Loucy (cell line): ENCODE results near the gene FARS2.

ENCODE experiments used
- H2AFZ ChIP-seq: fragments of 200-600 bp; sonication (generic); 2 replicates; pipeline ENCODE4 v1.6.0; 2016; ENCODE audit warnings: antibody characterized with exemption, mild to moderate bottlenecking, low read length, moderate library complexity
- H3F3A ChIP-seq: fragments of 200-600 bp; 2 replicates; pipeline ENCODE4 v1.6.0; 2016; ENCODE audit warnings: antibody characterized with exemption, low read depth, mild to moderate bottlenecking
- H3K27me3 ChIP-seq: fragments of 200-600 bp; sonication (generic); 2 replicates; pipeline ENCODE4 v1.6.1; 2014; ENCODE audit warnings: low read length, mild to moderate bottlenecking; ENCODE audit not compliant: insufficient read depth, poor library complexity, severe bottlenecking
- H3K36me3 ChIP-seq: fragments of 200-600 bp; sonication (generic); 2 replicates; pipeline ENCODE4 v1.6.1; 2016; ENCODE audit warnings: low read length; ENCODE audit not compliant: insufficient read depth
- H3K4me1 ChIP-seq: fragments of 200-600 bp; sonication (generic); 2 replicates; pipeline ENCODE4 v1.5.1; 2014; ENCODE audit warnings: low read length, mild to moderate bottlenecking; ENCODE audit not compliant: insufficient read depth, poor library complexity, severe bottlenecking
- H3K4me2 ChIP-seq: fragments of 200-600 bp; sonication (generic); 2 replicates; pipeline ENCODE4 v1.6.0; 2014; ENCODE audit warnings: antibody characterized with exemption, low read length, low read depth, mild to moderate bottlenecking; ENCODE audit not compliant: poor library complexity, severe bottlenecking
- H3K4me3 ChIP-seq: fragments of 200-600 bp; sonication (generic); 2 replicates; pipeline ENCODE4 v1.5.1; 2014; ENCODE audit warnings: low read length, mild to moderate bottlenecking, mixed read lengths; ENCODE audit not compliant: poor library complexity, severe bottlenecking
- H3K79me2 ChIP-seq: fragments of 200-600 bp; sonication (generic); 2 replicates; pipeline ENCODE4 v1.6.1; 2014; ENCODE audit warnings: low read length; ENCODE audit not compliant: insufficient read depth
- H3K9ac ChIP-seq: fragments of 200-600 bp; sonication (generic); 2 replicates; pipeline ENCODE4 v1.6.0; 2014; ENCODE audit warnings: mild to moderate bottlenecking, low read depth, low read length, moderate library complexity; ENCODE audit not compliant: poor library complexity, severe bottlenecking
- H3K9me2 ChIP-seq: fragments of 200-600 bp; sonication (generic); replicated peaks from 2 replicates; pipeline ENCODE4 v1.6.1; 2016; ENCODE audit warnings: low read depth, low read length, mixed read lengths
- H3K9me3 ChIP-seq: fragments of 200-600 bp; sonication (generic); 2 replicates; pipeline ENCODE4 v1.6.1; 2014; ENCODE audit warnings: mild to moderate bottlenecking, antibody characterized with exemption, low read length, low read depth; ENCODE audit not compliant: insufficient read depth
- H4K20me1 ChIP-seq: fragments of 200-600 bp; sonication (generic); 2 replicates; pipeline ENCODE4 v1.6.0; 2014; ENCODE audit warnings: antibody characterized with exemption, low read length, mild to moderate bottlenecking; ENCODE audit not compliant: insufficient read depth, poor library complexity, severe bottlenecking
- EZH2phosphoT487 ChIP-seq: fragments of 200-600 bp; IDR thresholded peaks from 2 replicates; pipeline ENCODE4 v1.6.1; 2018; ENCODE audit warnings: antibody characterized with exemption, mild to moderate bottlenecking, moderate library complexity, borderline replicate concordance
- TF ChIP-seq, protein P1 (sequence below): fragments of 200-600 bp; sonication (generic); conservative IDR thresholded peaks from 2 replicates; pipeline ENCODE4 v1.5.1; 2014; ENCODE audit warnings: mild to moderate bottlenecking, antibody characterized with exemption, low read length

The FARS2 gene

DNA sequence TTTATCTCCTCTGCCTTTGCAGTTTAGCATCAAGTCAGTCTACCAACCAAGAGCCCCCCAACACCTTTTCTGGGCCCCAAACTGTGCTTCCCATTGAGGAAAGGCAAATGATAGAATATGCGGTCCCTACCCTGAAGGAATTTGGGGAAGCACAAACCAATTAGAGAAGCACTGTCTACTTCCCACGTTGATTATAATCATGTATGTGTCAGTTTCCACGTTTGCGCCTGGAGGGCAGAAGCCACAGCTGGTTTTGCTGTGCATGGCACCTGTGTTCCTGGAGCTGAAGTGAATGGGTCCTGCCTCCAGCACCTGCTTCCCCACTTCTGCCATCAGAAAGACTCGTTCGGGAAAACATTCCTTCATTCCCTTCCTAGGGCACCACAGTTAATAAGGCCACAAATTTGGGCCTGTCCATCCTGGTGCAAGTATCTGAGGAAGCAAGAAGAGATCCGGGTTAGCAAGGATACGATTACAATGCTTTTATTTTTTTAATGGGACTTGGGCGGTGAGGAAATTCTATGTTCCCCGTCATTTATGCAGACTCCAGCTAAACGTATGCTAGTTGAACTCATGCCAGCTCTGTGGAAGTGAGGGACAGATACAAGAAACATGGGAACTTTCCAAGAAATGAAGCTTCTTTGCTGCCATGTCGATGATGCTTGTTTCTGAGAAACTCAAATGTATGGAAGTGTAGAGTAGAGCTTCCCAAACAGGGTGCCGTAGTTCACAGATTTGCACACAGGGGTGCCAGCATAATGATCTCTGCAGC is 411.9 kb downstream of the FARS2 start:
- no peak overlapping the region for H2AFZ ChIP-seq
- H3F3A ChIP-seq: no peaks in the 10 kb centered on the region
- no peaks in the 10 kb centered on the region for H3K27me3 ChIP-seq
- no peaks in the 10 kb centered on the region for H3K36me3 ChIP-seq
- TF ChIP-seq, protein P1, sequence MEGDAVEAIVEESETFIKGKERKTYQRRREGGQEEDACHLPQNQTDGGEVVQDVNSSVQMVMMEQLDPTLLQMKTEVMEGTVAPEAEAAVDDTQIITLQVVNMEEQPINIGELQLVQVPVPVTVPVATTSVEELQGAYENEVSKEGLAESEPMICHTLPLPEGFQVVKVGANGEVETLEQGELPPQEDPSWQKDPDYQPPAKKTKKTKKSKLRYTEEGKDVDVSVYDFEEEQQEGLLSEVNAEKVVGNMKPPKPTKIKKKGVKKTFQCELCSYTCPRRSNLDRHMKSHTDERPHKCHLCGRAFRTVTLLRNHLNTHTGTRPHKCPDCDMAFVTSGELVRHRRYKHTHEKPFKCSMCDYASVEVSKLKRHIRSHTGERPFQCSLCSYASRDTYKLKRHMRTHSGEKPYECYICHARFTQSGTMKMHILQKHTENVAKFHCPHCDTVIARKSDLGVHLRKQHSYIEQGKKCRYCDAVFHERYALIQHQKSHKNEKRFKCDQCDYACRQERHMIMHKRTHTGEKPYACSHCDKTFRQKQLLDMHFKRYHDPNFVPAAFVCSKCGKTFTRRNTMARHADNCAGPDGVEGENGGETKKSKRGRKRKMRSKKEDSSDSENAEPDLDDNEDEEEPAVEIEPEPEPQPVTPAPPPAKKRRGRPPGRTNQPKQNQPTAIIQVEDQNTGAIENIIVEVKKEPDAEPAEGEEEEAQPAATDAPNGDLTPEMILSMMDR: no peak
- TF ChIP-seq EZH2phosphoT487: no peak
- no peak overlapping the region for H3K4me2 ChIP-seq
- H3K9me3 ChIP-seq: no peaks in the 10 kb centered on the region
- peaks cover 11% of the 10 kb centered on the region for H3K4me1 ChIP-seq
- no peaks in the 10 kb centered on the region for H3K79me2 ChIP-seq
- no peaks in the 10 kb centered on the region for H4K20me1 ChIP-seq
- H3K4me3 ChIP-seq: no peak overlapping the region
- H3K9ac ChIP-seq: no peak overlapping the region
- no peaks in the 10 kb centered on the region for H3K9me2 ChIP-seq

DNA sequence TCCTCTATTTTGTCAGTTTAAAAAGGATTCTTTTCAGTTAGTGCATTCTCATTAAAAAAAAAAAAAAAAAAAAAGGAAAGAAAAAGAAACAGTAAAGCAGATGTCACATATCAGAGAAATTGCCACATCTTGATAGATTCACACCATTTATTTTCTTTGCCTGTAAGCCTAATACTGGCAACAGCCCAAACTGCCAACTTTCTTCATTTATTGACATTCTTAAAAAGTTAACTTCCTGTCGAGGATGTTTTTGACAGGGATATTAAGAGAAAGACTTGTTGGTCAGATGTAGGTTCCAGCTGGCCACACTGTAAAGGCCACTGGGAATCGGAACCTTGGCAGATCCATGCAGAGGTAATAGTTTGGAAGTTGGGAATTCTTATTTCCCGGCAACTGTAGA is 412.8 kb downstream of the FARS2 start:
- Histone ChIP-seq H3K27me3 (no peaks in the 10 kb centered on the region), H3K36me3 (no peaks in the 10 kb centered on the region), H2AFZ (no peak overlapping the region), H3K79me2 (no peaks in the 10 kb centered on the region), H4K20me1 (no peaks in the 10 kb centered on the region), H3K4me3 (no peak overlapping the region), H3K4me2 (no peak overlapping the region), H3K9ac (no peak overlapping the region), H3K9me2 (no peaks in the 10 kb centered on the region), H3K9me3 (no peaks in the 10 kb centered on the region), H3F3A (no peaks in the 10 kb centered on the region), H3K4me1 (peaks cover 10% of the 10 kb centered on the region)
- TF ChIP-seq, protein P1: no peak
- no peak for TF ChIP-seq EZH2phosphoT487

DNA sequence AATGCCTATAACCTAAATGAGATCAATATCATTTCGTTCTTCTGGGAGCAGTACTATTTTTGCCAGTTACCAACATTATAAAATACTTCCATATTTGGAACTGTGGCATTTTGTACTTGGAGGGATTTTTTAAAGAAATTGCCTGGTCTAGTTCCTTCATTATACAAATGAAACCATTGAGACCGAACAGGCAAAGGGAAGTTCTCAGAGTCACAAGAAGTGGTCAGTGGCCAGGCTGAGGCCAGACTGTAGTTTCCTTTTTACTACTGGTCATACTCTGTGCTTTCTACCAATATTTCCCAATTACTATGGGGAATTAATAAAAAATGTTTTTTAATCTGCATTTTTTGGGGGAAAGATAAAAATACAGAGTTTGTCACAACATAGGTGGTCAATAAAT is 413.4 kb downstream of the FARS2 start:
- no peaks in the 10 kb centered on the region for H3K27me3 ChIP-seq
- H3K4me3 ChIP-seq: no peak overlapping the region
- no peak overlapping the region for H3K9ac ChIP-seq
- no peaks in the 10 kb centered on the region for H3K36me3 ChIP-seq
- no peaks in the 10 kb centered on the region for H3K9me3 ChIP-seq
- no peaks in the 10 kb centered on the region for H4K20me1 ChIP-seq
- no peaks in the 10 kb centered on the region for H3K9me2 ChIP-seq
- TF ChIP-seq, protein P1: no peak
- no peak for TF ChIP-seq EZH2phosphoT487
- no peaks in the 10 kb centered on the region for H3K79me2 ChIP-seq
- no peak overlapping the region for H3K4me2 ChIP-seq
- H3F3A ChIP-seq: no peaks in the 10 kb centered on the region
- peaks cover 10% of the 10 kb centered on the region for H3K4me1 ChIP-seq
- no peak overlapping the region for H2AFZ ChIP-seq
